HG02973 (cell line): ENCODE data around the gene IGFBPL1.
"Not testable (repeated sequence)": the region's sequence is repeated elsewhere in the genome, so short reads cannot be mapped to it uniquely, and the experiment has no call there.

Experiments
- ATAC-seq: cut with Tn5 transposase; IDR thresholded peaks from one replicate; pipeline ENCODE4 v1.9.1; 2021; ENCODE audit warnings: moderate library complexity; ENCODE audit not compliant: unreplicated experiment

The IGFBPL1 gene

GRCh38 chr9:38423973-38424843 is at the start of gene IGFBPL1:
TSS of gene IGFBPL1 (minus strand) at chr9:38424454. CDS start at chr9:38424424, 30 bp downstream.
- ATAC-seq, result no peak

GRCh38 chr9:38472583-38473249 is 48.5 kb upstream of the IGFBPL1 start:
- not testable (repeated sequence) for ATAC-seq

- ATAC-seq, result no peak
Measured at GRCh38 chr9:38467404-38467803, 43.1 kb upstream of the IGFBPL1 start.

- ATAC-seq, result no peak
Measured at GRCh38 chr9:38453835-38454234, 29.6 kb upstream of the IGFBPL1 start.

- ATAC-seq, result no peak
Measured at GRCh38 chr9:38451162-38451561, 26.9 kb upstream of the IGFBPL1 start.

- no peak for ATAC-seq
Measured at GRCh38 chr9:38447703-38448102, 23.4 kb upstream of the IGFBPL1 start.

- peak; percentile 84 for ATAC-seq
Measured at GRCh38 chr9:38445154-38446043, 21.1 kb upstream of the IGFBPL1 start.

- ATAC-seq, result no peak
Measured at GRCh38 chr9:38443597-38443996, 19.3 kb upstream of the IGFBPL1 start.

GRCh38 chr9:38443181-38443580 is 18.9 kb upstream of the IGFBPL1 start:
- ATAC-seq, result no peak

- no peak for ATAC-seq
Measured at GRCh38 chr9:38442473-38443096, 18.3 kb upstream of the IGFBPL1 start.

- no peak for ATAC-seq
Measured at GRCh38 chr9:38441347-38442085, 17.3 kb upstream of the IGFBPL1 start.

- no peak for ATAC-seq
Measured at GRCh38 chr9:38440516-38440915, 16.3 kb upstream of the IGFBPL1 start.

GRCh38 chr9:38439916-38440301 is 15.7 kb upstream of the IGFBPL1 start:
- no peak for ATAC-seq

GRCh38 chr9:38439291-38439915 is 15.1 kb upstream of the IGFBPL1 start:
- no peak for ATAC-seq

- no peak for ATAC-seq
Measured at GRCh38 chr9:38437193-38437823, 13.1 kb upstream of the IGFBPL1 start.

GRCh38 chr9:38436708-38437107 is 12.5 kb upstream of the IGFBPL1 start:
- no peak for ATAC-seq

- no peak for ATAC-seq
Measured at GRCh38 chr9:38435521-38435920, 11.3 kb upstream of the IGFBPL1 start.

- no peak for ATAC-seq
Measured at GRCh38 chr9:38434853-38435252, 10.6 kb upstream of the IGFBPL1 start.

GRCh38 chr9:38434365-38434764 is 10.1 kb upstream of the IGFBPL1 start:
- no peak for ATAC-seq
